Astrocyte of the spinal cord (primary cell): ENCODE data around the gene OPRL1.

Experiments used
- DNase-seq: peaks from one replicate; pipeline ENCODE4 v3.0.0; 2011; ENCODE audit warnings: low read depth, low spot score
- H3K4me3 ChIP-seq: 2 replicates; pipeline ENCODE4 v1.5.1; 2011; ENCODE audit warnings: low read depth, mild to moderate bottlenecking, low read length, moderate library complexity
- CTCF ChIP-seq: IDR thresholded peaks from 2 replicates; pipeline ENCODE4 v1.5.1; 2012; ENCODE audit warnings: low read depth, mild to moderate bottlenecking, low read length, inconsistent platforms
- in situ Hi-C: cut with HindIII; loops from 2 replicates; pipeline ENCODE4 v1.10.0; 2017; ENCODE audit warnings: low sequenced_read_pairs

The OPRL1 gene

DNA sequence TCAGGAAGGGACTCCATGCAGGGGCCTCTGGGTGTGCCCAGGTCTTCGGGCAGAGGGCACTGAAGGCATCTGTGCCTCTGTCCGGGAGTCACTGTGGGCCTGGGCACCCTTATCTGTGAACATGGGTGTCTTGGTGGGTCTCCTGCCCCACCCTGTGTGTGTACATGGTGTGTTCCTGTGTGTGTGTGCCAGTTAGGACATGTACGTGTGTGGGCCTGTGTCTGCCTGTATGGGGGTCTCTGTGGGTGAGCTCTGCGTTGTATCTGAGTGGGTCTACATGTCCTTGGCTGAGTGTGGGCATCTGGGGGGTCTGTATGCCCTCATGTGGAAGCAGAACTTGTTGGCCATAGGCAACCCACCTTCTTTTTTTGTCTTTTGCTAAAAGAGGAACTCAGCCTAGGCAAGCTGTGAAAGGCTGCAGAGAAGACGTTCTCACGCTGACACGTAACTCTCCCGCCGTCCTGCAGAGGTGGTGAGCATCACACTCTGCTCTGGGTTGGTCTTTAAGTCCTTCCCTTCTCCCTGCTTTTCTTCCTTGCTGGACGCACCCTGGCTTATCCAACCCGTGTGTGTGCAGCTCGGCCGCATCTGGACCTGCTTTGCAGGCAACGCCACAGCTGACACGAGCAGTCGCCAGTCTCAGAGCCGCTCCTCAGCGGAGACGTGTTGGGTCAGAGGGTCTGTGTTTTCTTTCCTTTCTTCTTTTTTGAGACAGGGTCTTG lies 28.0 kb downstream of the OPRL1 start:
- in situ Hi-C loops: no loop called here
- H3K4me3 ChIP-seq: no peak overlapping the region
- DNase-seq: no peak
- no peak for TF ChIP-seq CTCF

DNA sequence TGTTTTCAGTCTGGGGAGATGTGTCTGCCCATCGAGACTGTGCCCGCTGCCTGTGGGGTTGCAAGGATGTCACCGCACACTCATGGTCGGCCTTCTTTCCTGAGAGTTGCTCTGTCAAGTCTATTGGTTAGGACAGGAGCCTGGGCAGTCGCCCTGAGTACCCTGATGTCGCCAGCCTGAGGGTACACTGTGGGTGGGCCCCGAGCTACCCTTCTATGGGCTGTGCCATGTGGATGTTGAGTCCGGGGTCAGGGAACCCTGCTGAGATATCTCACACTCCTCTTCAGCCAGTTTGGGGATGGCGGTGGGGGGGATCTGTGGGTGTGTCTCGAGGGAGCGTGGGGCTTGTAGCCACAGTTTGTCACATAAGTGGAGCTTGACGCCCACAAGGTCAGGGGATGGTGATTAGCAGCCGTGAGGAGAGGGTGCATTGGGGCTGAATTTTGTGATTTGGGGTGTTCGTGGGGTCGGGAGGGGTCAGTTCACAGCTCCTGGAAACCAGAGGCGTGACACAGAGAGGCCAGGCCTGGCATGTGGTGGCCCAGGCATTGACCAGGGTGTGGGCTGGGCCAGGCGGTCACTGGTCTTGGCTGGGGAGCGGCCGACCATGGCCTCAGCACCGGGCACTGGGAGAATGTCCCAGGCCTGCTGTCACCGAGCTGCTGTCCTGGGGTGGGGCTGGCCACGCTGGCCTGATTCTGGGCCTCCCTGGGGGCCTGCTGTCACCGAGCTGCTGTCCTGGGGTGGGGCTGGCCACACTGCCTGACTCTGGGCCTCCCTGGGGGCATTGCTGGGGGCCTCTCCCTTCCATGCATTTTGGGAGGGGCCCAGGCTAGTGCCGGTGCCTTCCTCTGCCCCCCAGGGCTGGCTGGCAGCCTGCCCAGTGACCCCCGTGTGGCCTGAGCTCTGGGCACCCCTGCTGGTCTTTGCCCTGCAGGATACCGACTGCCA lies 29.1 kb downstream of the OPRL1 start:
- DNase-seq: no peak
- in situ Hi-C loops: no loop called here
- no peak overlapping the region for H3K4me3 ChIP-seq
- no peak for TF ChIP-seq CTCF

GRCh38 chr20:64109831-64110391 lies 30.0 kb downstream of the OPRL1 start:
- DNase-seq: no peak
- no peak overlapping the region for H3K4me3 ChIP-seq
- in situ Hi-C loops: no loop called here
- TF ChIP-seq CTCF: no peak

DNA sequence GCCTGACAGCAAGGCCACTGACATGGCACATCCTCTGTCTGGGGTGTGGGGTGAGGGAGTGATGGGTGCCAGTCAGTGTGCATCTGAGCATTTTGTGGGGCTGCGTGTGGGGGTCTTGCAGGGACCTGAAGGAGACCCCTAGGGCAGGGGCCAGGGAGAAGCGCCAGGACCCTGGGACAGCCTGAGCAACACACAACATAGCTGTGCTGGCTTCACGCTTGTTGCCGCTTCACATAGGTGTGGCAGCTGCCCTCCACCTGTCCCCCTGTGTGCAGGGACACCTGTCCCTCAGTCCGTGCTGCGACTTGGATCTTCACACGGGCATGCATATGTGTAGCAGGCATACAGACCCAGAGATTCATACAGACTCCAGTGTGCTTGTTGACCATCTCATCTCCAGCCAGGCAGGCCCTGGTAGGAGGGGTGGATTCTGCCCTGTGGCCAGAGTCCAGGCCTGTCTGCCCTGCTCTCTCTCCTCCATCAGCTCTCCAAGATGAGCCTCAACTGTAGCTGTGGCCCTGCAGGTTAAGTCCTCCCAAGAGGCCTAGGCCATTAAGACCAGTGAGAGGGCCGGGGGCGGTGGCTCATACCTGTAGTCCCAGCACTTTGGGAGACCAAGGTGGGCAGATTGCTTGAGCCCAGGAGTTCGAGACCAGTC lies 30.7 kb downstream of the OPRL1 start:
- no peak for DNase-seq
- in situ Hi-C loops: no loop called here

DNA sequence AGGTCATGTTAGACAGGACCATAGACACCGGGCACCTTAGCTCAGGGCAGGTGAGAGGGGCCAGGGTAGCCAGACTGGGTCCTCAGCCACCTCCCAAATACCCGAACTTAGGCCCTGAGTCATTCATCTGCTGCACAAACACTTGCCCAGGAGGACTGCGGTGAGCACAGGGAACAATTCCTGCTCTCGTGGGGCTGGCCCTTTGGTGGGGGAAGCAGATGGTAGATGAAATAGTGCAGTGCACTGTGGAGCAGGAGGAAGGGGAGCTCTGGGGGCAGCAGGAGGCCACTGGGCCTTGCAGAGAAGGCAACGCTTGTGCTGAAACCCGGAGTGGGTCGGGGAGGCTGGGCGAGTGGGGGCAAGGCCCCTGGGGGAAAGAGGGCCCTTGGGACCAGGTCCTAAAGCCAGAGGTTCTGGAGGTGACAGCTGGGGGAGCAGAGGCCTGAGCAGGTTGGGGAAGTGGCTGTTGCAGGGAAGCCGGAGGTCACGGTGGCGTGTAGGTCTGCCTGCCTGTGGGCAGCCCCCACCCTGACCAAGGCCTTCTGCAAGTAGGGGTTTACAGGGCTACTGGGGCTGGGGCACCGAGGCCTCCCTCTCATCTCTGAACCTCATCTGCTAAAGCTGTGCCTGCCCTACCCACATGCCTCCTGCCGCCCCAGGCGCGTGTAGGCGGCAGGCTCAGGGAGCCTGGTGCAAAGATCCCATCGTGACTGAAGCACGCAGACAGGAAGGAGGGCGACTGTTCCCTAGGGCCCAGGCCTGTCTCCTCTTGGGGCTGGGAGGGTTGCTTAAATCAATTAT lies 32.2 kb downstream of the OPRL1 start:
- TF ChIP-seq CTCF: no peak
- H3K4me3 ChIP-seq: no peak overlapping the region
- in situ Hi-C loops: no loop called here
- DNase-seq: no peak

More for the DNA sequence above, 30.7 kb downstream of the OPRL1 start:
- H3K4me3 ChIP-seq: no peak overlapping the region
- no peak for TF ChIP-seq CTCF
